GM12864 (cell line): ENCODE results near the gene STAP2.

Experiments
- DNase-seq: peaks from one replicate; pipeline ENCODE4 v3.0.0-alpha.2; 2011; ENCODE audit warnings: low read depth
- H3K4me3 ChIP-seq: 2 replicates; pipeline ENCODE4 v1.5.1; 2011; ENCODE audit warnings: mild to moderate bottlenecking, low read depth, low read length, control low read depth
- CTCF ChIP-seq: IDR thresholded peaks from 2 replicates; pipeline ENCODE4 v1.5.1; 2011; ENCODE audit warnings: low read depth, mild to moderate bottlenecking, moderate library complexity, low read length, control low read depth, inconsistent platforms; ENCODE audit errors: missing control alignments

Gene STAP2

GRCh38 chr19:4324228-4324627, 14.4 kb downstream of the STAP2 start:
- DNase-seq, result no peak
- no peak for TF ChIP-seq CTCF
- H3K4me3 ChIP-seq, result no peak overlapping the region

- DNase-seq, result no peak
- TF ChIP-seq CTCF, result no peak
These were observed 14.9 kb downstream of the STAP2 start for GRCh38 chr19:4323692-4324091.

GRCh38 chr19:4322942-4323665, 15.5 kb downstream of the STAP2 start:
- no peak overlapping the region for H3K4me3 ChIP-seq
- TF ChIP-seq CTCF, result no peak
- no peak for DNase-seq

More at GRCh38 chr19:4323692-4324091, 14.9 kb downstream of the STAP2 start:
- H3K4me3 ChIP-seq, result no peak overlapping the region

GRCh38 chr19:4320419-4320818, 18.2 kb downstream of the STAP2 start:
- no peak for DNase-seq
- no peak for TF ChIP-seq CTCF

GRCh38 chr19:4319067-4319718, 19.4 kb downstream of the STAP2 start:
- TF ChIP-seq CTCF, result no peak
- DNase-seq, result no peak
- no peak overlapping the region for H3K4me3 ChIP-seq

More at GRCh38 chr19:4320419-4320818, 18.2 kb downstream of the STAP2 start:
- H3K4me3 ChIP-seq, result no peak overlapping the region

GRCh38 chr19:4318460-4318859, 20.2 kb downstream of the STAP2 start:
- H3K4me3 ChIP-seq, result no peak overlapping the region
- no peak for TF ChIP-seq CTCF
- DNase-seq, result no peak

- TF ChIP-seq CTCF, result no peak
- no peak for DNase-seq
- no peak overlapping the region for H3K4me3 ChIP-seq
These were observed 21.7 kb downstream of the STAP2 start for GRCh38 chr19:4316956-4317355.
